Stimulated activated CD4-positive, alpha-beta T cell treated with anti-CD3 and anti-CD28 coated beads, Interleukin-2, amount 100 ng/mL, for 4 hours (primary cell): ENCODE measurements around the gene OR10A5.
"Not testable (repeated sequence)": the region's sequence is repeated elsewhere in the genome, so short reads cannot be mapped to it uniquely, and the experiment has no call there.

Experiments used
- DNase-seq: peaks from one replicate; pipeline ENCODE4 v3.0.0-alpha.2; 2020; ENCODE audit warnings: low read depth

OR10A5 gene

DNA sequence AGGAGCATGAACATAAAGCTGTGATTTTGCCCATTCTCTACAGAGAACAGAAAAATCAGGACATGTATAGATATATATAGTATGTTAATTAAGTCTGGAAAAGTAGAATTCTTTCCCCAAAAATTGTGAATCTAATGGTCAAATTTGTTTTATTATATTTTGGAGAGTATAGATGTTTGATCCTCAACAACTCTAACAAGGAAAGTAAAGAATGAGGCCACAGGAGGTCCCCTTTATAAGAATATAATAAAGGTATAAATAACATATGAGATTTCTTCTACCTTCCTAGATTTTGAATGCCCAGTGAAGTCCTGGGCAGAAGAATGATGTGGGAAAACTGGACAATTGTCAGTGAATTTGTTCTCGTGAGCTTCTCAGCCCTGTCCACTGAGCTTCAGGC is 30.8 kb downstream of the OR10A5 start, which contains the start of gene OR10A4:
Gene OR10A4, plus strand, starts transcription at position 301 of the 400 bp plus-strand sequence. Its CDS starts 23 bp downstream, at position 324.
- DNase-seq = no peak

DNA sequence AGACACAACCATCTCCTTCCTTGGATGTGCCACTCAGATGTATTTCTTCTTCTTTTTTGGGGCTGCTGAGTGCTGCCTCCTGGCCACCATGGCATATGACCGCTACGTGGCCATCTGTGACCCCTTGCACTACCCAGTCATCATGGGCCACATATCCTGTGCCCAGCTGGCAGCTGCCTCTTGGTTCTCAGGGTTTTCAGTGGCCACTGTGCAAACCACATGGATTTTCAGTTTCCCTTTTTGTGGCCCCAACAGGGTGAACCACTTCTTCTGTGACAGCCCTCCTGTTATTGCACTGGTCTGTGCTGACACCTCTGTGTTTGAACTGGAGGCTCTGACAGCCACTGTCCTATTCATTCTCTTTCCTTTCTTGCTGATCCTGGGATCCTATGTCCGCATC is 31.4 kb downstream of the OR10A5 start:
- no peak for DNase-seq

DNA sequence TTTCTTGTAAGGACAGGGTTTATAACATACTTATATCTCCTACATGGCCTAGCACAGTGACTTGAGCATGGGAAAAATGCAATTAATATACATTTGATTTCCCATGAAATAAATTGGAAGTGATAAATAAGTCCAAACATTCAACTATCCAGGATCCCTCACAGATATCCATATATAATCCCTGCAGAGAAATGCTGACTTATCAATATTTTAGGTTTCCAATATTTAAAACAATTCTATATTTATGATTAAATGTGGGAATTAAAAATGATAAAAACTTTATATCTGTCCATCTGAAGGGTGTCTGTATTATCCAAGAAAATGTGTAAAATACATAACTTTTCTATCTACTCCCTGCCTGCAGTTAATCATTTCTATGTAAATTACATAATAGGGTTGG is 37.3 kb downstream of the OR10A5 start:
- DNase-seq = no peak

DNA sequence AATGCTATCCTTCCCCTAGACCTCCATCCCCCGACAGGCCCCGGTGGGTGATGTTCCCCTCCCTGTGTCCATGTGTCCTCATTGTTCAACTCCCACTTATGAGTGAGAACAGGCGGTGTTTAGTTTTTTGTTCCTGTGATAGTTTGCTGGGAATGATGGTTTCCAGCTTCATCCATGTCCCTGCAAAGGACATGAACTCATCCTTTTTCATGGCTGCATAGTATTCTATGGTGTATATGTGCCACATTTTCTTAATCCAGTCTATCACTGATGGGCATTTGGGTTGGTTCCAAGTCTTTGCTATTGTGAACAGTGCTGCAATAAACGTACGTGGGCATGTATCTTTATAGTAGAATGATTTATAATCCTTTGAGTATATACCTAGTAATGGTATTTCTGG is 42.2 kb downstream of the OR10A5 start:
- DNase-seq = not testable (repeated sequence)

DNA sequence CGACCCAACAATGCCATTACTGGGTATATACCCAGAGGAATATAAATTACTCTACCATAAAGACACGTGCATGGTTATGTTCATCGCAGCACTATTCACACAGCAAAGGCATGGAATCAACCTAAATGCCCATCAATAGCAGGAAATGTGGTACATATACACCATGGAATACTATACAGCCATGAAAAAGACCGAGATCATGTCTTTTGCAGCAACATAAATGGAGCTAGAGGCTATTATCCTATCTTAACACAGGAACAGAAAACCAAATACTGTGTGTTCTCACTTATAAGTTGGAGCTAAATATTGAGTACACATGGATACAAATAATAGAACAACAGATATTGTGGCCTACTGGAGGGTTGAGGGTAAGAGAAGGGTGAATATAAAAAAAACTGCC is 43.3 kb downstream of the OR10A5 start:
- no peak for DNase-seq

DNA sequence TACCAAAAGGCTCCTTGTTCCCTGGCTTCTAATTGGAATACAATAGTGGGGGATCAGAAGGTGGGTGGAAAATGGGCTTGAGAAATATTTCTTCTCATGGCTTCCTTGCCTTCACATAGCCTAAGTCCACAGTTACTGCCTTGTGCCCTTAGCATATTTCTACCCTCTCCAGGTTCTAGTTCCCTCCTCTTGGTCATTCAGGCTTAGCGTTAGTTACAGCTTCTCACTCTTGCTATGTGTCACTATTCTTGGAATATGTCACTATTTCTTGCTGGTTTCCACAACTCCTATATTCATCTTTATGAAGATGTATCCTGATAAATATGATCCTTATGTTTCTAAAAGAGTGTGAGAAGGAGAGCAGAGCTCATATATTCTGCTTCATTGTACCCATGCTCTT is 44.4 kb downstream of the OR10A5 start:
- DNase-seq = no peak

DNA sequence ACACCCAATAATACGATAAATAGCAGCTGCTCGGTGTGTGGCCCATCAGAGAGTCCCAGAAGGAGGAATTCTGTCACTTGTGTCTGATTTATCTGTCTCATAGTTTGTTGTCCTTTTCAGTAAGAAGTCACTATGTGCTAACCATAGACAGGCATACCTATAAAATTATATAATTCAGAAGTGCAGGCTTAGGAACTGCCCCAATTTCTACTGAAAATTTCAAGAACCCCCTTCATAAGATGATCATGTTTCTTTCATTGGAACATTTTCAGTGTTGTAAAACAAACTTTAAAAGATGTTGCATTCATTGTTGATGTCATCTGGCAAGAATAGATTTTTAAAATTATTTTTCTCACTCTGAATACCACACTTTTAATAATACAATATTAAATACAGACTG is 46.9 kb downstream of the OR10A5 start, which contains the start of gene OR2D2:
Gene OR2D2, minus strand, starts transcription at position 101 of the 400 bp plus-strand sequence. Its CDS starts 0 bp downstream, at position 101.
- DNase-seq = no peak

DNA sequence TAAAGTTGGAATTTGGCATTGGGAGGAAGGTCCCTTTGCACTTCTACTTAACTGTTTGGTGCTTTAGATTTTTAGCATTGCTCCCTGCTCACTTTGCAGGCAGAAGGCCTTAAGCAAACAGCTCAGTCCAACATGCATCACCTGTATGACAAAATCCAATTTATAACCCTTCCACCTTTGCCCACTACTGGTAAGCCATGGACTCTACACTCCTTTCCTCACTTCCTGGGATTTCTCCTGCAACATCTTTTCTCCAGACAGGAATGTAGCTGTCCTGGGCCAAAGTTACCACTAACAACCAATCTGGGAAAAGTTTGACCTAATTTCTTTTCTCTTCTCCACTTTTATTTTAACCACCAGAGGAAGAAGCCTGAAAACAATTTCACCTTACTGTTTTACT is 48.6 kb downstream of the OR10A5 start:
- DNase-seq = no peak

DNA sequence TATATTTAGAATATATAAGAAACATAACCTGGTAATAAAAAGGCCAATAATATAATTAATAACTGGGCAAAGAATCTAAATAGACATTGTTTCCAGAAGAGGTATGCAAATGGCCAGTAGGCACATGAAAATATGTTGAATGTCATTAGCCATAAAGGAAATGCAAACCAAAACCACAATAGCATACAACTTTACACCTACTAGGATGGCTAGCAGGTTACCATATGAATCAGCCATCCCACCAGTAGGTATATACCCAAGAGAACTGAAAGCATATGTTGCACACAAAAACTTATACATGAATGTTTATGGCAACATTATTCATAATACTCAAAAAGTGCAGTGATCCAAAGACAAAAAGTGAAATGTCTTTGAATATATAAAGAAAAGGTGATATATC is 49.5 kb downstream of the OR10A5 start:
- no peak for DNase-seq
